ENCODE data around the gene SFI1. TPM values are rescaled to one million over a fixed set of nuclear protein-coding genes. Genes with fewer than 3 reads are reported as not detected.
"Not testable (repeated sequence)": the region's sequence is repeated elsewhere in the genome, so short reads cannot be mapped to it uniquely, and the experiment has no call there.

The SFI1 gene
- total RNA-seq, 1 donor from 2014 or later: 238 TPM

DNA sequence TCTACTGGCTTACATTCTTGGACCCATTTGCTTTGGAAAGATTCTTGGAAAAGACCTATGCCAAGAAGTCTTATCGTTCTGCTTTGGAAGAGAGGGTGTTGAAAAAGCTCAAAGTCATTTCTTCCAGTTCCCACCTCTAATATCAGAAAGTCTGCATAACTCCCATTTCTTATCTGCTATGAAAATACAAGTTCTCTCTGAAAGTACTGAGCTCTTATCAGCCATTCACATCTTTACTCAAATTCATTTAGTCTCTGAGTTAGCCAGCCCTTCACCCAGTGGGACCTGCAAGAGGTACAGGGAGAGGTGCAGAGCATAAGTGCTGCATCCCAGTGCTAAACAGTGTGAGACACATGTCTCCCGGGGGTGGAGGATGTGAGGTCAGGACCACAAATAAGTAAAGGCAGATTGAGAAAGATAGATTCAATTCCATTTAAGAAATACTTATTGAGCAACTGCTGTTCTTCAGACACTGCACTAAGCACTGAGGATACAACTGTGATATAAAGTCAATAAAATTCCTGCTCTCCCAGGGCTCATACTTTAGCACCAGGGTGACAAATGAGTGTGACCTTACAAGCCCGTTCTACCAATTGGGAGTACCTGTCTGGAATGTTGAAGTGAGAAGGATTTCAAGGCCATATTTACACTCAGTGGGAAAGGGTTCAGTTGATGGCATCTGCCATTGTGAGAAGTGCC is 89.0 kb downstream of the SFI1 start:
- intact Hi-C loops (cut with micrococcal nuclease): loop anchor here (2.0 kb wide), 1 partner anchor 25 kb away; no protein-coding TSS in a partner anchor

DNA sequence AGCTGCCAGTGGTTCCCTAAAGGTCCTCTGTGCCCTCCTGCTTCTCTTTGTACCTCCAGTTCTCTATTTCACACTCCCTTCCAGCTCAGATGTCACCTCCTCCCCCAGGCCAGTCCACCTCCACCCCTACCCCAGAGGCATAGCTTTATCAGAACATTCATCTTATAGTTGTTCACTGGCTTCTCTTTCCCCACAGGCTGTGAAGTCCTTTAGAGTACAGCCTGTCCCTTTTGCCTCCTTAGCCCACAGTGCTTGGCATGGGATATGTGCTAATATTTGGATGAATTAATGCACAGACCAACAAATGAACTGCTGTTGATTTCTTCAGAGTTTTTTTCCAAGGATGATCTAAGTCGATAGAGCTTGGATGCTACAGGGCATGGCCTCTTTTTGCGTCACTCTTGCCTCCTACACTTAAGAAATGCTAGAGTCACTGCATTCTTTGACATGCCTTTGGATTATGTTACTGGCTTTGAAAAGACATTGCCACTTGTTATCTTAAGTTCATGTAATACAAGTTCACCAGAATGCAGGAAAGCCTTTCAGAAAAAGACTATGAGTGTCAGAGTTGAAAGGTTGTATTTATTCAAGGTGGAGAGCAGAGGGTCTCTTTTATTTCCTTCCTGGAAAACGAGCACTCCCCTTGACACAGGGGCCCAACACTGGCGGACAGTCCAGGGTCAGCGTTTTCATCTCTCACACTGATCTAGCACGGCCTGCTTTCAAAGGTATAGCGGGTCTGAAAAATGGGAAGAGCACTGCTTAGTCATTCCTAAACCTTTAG is 90.0 kb downstream of the SFI1 start:
- intact Hi-C loops (cut with micrococcal nuclease): no loop called here

DNA sequence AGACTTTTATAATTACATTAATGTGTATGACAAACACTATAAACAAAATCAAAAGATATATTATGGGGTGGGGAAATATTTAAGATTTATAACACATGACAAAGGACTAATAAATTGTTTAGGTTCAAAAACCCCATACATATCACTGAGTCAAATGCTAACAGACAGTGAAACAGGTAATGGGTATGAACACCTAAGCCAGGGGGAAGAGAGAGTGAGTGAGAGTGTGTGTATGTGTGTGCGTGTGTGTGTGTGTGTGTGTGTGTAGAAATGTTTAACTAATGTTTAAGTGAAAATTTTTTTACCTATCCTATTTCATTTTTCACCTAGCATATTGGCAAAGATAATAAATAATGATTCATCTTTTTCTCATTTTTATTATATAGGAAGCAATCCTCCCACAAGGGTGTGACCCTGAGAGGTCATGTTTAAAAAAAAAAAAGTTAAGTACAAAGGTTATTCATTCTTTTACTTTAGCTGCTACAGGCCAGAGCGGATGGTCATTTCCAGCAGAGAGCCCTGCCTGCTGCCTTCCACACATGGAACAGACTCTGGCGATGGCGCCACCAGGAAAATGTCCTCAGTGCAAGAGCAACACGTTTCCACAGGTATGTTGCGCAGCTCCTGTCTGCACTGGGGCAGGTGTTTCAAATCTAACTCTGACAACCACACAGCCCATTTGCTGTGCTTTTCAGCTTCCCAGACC is 92.8 kb downstream of the SFI1 start:
- intact Hi-C loops (cut with micrococcal nuclease): no loop called here

- intact Hi-C loops (cut with micrococcal nuclease): not testable (repeated sequence)
These were observed 93.8 kb downstream of the SFI1 start for GRCh38 chr22:31590161-31590560.

DNA sequence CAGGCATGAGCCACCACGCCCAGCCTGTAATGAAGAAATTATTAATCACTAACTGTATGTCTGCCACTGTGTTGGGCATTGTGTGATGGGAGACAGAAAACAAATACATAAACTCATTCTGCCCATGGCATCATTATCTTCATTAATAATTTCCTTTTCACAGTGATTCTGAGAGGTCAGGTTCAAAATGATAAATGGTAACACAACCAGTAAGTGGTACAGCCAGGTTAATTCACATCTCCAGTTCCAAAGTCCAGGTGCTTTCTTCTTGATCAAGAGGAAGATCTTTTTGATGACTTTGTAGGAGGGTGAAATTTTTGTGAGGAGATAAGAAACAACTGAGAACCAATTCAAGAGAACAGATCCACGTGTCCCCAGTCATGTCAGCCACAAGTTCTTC is 98.9 kb downstream of the SFI1 start:
- intact Hi-C loops (cut with micrococcal nuclease): no loop called here

DNA sequence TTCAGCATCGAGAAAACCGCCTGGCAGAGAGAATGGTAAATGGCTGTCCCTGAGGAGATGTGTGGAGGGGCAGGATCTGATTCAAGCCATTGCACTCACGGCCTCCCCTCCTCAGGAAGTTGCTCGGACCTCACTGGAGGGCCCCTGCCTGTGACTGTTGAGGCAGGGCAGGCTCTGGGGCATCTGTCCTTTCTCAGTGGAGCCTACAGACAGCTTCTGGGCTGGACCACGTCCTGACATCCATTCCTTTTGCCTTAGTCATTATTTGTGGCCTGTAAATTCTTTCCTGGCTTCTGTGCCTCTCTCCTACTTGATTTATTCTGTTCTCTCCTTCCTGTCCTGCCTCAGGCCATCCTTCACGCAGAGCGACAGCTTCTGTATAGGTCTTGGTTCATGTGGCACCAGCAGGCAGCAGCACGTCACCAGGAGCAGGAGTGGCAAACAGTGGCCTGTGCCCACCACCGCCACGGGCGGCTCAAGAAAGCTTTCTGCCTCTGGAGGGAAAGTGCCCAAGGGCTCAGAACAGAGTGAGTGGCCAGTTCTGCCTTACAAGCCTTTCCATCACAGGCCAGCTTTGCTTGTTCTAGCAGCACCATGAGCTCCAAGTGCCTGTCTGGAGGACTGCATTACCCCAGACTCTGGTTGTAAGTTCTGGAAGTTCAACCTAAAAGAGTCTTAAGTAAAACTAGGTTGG is 106.1 kb downstream of the SFI1 start:
- intact Hi-C loops (cut with micrococcal nuclease): no loop called here

GRCh38 chr22:31603081-31603525 is 106.8 kb downstream of the SFI1 start:
- intact Hi-C loops (cut with micrococcal nuclease): no loop called here

DNA sequence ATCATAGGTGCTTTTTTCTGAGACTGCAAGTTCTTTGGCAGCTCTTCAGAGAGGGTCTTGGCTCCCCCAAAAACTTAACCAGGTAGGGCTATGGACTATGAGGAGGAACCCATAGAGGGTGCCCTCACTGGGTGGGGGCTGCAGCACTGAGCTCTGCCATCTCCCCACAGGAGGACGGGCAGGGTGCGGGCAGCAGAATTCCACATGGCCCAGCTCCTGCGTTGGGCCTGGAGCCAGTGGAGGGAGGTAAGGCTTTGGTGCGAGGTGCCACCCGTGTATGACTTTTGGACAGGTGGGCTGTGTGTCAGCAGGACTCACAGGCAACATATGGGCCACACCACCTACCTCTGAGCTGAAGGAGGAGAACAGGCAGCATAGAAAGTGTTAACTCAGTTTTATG is 107.2 kb downstream of the SFI1 start:
- intact Hi-C loops (cut with micrococcal nuclease): no loop called here

GRCh38 chr22:31604137-31604705 is 107.9 kb downstream of the SFI1 start:
- intact Hi-C loops (cut with micrococcal nuclease): no loop called here

- intact Hi-C loops (cut with micrococcal nuclease): no loop called here
These were observed 108.7 kb downstream of the SFI1 start for GRCh38 chr22:31604746-31605705.

GRCh38 chr22:31605851-31606585 is 109.7 kb downstream of the SFI1 start:
- intact Hi-C loops (cut with micrococcal nuclease): no loop called here

- intact Hi-C loops (cut with micrococcal nuclease): no loop called here
These were observed 111.4 kb downstream of the SFI1 start for GRCh38 chr22:31607696-31608095.

- intact Hi-C loops (cut with micrococcal nuclease): no loop called here
These were observed 113.4 kb downstream of the SFI1 start for GRCh38 chr22:31609716-31610115.

DNA sequence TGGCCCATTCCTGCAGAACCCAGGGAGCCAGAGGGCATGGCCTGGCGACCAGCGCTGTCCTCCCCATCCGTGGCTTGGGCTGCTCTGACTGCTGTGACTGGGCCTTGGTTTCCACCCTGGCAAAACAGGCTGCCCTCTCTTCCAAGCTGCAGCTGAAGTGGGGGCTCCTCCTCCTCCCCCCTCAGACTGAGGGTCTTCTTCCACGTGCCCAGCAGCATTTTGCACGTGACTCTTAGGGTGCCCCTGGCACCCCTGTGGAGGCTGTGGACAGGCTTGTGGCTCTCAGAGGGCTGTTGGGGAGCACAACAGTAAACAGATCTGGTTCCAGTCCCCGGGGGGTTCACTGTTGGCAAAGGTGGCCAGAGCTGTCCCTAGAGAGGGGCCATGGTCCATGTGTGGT is 114.3 kb downstream of the SFI1 start:
- intact Hi-C loops (cut with micrococcal nuclease): no loop called here

DNA sequence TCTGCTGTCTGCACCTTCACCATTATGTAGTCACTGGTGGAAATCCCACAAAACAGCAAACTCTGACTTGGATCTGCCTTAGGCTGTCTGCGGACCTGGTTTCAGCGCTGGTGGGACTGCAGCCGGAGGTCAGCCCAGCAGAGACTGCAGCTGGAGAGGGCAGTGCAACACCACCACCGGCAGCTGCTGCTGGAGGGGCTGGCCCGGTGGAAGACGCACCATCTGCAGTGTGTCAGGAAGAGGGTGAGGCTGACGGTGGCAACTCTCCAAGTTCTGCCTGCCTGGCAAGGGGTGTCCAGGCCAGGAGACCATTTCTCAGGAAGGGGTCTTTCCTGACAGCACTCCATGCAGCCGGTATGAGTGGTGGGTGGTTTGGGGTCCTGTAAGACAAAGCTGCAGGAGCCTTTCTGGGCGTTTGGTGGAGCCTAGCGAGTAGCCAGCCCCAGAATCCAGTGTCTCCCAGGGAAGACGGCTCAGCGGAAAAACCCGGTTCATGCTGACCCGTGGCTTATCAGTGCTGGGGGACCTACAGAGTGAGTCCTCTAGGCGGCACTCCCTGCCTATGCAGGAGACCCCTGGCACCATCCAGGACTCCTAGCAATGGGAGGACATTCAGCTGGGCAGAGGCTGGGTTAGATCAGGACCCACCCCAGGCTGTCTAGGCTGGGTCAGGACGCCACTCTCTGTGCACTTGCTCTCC is 114.9 kb downstream of the SFI1 start:
- intact Hi-C loops (cut with micrococcal nuclease): no loop called here

DNA sequence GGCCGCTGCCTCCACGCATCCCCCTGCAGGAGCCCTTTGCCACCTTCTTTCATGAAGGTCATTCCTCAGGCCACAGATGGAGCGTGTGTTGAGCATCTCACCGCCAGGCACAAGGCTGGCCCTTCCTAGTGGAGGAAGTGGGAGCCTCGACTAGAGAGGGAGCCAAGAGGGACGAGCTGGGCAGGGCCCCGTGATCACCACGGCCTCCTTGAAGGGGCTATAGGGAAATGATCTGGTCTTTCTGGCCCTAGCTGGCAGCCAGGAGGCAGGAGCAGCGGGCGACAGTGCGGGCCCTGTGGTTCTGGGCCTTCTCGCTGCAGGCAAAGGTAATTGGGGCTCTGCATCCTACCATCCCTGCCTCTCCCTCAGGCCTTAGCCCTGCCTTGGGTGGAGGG is 116.6 kb downstream of the SFI1 start:
- intact Hi-C loops (cut with micrococcal nuclease): no loop called here

DNA sequence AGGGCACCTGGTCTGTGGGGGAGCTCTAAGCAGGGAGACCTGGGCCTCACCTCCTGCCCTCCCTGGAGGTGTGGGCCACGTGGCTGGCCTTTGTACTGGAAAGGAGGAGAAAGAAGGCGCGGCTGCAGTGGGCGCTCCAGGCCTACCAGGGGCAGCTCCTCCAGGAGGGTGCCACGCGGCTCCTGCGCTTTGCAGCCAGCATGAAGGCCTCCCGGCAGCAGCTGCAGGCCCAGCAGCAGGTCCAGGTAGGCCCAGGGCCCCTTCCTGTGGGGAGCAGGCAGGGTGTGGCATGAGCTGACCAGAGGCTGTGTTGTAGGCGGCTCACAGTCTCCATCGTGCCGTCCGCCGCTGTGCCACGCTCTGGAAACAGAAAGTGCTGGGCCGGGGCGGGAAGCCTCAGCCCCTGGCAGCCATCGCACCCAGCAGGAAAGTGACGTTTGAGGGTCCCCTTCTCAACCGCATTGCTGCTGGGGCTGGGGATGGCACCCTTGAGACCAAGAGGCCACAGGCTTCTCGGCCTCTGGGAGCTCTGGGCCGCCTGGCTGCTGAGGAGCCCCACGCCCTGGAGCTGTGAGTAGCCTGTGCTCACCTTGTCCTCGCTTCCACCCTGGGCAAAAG is 117.1 kb downstream of the SFI1 start:
- intact Hi-C loops (cut with micrococcal nuclease): no loop called here

GRCh38 chr22:31613904-31614296 is 117.6 kb downstream of the SFI1 start:
- intact Hi-C loops (cut with micrococcal nuclease): no loop called here
